T-helper 9 cell (primary cell): ENCODE data around the gene STAT5B.
"Not testable (repeated sequence)": the region's sequence is repeated elsewhere in the genome, so short reads cannot be mapped to it uniquely, and the experiment has no call there.

Experiments used
- DNase-seq: peaks from one replicate; pipeline ENCODE4 v3.0.0-alpha.2; 2020

STAT5B gene

GRCh38 chr17:42305543-42306384 lies 29.6 kb upstream of the STAT5B start:
- no peak for DNase-seq

DNA sequence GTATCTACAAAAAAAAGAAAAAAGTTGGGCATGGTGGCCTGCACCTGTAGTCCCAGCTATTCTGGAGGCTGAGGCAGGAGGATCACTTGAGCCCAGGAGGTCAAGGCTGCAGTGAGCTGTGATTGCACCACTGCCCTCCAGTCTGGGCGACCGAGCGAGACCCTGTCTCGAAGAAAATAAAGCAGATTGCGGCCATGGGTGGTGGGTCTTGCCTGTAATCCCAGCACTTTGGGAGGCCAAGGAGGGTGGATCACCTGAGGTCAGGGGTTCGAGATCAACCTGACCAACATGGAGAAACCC lies 28.8 kb upstream of the STAT5B start:
- not testable (repeated sequence) for DNase-seq

GRCh38 chr17:42304187-42305030 lies 28.2 kb upstream of the STAT5B start:
- DNase-seq, result no peak

DNA sequence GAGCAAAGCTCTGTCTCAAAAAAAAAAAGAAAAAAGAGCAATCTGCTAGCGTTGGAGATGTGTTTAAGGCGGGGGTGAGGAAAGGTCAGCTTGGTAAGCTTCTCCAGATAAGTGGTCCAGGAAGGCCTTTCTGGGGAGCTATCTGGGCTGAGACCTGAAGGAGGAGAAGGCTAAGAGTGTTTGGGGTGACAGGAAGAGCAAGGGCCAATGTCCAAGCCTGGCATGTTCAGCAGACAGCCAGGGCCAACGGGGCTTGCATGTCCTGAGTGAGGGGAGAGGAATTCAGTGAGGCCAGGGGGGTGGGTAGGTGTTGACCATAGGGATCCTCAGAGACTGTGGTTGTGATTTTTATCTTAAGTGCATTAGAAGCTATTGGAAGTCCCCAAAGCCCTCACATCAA lies 27.5 kb upstream of the STAT5B start:
- DNase-seq, result no peak

- DNase-seq, result no peak
Observed at GRCh38 chr17:42301022-42301421, 24.8 kb upstream of the STAT5B start.

- not testable (repeated sequence) for DNase-seq
Observed at GRCh38 chr17:42299913-42300312, 23.7 kb upstream of the STAT5B start.

DNA sequence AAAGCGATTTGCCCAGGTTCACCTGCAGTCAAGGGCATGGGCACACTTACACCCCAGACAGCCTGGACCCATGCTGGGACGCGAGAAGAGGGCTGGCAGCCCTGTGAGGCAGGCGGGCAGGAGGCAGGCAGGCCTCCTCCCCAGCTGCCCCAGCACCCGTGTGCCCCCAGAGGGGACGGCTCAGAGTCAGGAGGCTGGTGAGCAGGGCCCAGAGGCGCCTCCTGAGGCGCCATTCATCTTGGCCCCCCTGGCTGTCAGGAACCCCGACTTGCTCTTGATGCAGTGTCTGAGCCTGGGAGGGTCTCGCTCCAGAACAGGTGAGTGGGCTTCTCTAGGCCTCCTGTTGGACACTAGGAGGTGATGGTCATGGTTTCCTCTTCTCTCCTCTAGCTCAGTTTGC lies 23.2 kb upstream of the STAT5B start:
- DNase-seq, result not testable (repeated sequence)

DNA sequence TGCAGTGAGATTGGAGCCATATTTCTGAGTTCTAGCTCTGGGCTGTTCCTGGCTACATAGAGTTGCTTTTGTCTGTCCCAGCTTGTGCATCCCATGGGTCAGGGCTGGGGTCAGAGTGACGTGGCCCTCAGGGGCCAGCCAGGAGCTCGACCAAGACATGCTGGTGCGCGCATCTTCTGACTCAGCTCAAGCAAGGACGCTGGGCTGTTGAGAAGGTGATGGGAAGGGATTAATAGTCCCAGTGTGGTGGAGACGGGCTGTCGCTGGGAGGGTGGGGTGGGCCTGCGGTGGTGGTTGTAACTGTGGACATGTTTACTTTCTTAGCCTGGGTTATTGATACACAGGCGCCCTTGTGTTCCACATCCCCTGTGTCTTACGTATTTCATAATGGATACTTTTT lies 21.6 kb upstream of the STAT5B start:
- not testable (repeated sequence) for DNase-seq

DNA sequence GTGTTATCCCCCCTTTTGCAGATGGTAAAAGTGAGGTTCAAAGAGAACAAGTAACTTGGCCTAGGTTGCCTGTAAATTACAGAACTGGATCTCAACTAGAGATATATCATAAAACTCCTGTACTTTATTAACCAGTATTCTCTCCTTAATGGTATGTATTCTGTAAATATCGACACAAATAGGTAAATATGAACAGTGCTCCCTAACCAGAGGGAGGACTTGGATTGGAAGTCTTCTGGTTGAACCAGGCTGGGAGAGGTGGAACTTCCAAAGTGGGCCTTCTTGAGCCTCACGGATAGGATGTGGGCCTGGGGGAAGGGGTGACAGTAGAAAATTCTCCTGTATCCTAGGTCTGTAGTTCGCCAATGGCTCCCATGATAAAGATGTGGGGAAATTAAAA lies 19.8 kb upstream of the STAT5B start:
- DNase-seq, result no peak

DNA sequence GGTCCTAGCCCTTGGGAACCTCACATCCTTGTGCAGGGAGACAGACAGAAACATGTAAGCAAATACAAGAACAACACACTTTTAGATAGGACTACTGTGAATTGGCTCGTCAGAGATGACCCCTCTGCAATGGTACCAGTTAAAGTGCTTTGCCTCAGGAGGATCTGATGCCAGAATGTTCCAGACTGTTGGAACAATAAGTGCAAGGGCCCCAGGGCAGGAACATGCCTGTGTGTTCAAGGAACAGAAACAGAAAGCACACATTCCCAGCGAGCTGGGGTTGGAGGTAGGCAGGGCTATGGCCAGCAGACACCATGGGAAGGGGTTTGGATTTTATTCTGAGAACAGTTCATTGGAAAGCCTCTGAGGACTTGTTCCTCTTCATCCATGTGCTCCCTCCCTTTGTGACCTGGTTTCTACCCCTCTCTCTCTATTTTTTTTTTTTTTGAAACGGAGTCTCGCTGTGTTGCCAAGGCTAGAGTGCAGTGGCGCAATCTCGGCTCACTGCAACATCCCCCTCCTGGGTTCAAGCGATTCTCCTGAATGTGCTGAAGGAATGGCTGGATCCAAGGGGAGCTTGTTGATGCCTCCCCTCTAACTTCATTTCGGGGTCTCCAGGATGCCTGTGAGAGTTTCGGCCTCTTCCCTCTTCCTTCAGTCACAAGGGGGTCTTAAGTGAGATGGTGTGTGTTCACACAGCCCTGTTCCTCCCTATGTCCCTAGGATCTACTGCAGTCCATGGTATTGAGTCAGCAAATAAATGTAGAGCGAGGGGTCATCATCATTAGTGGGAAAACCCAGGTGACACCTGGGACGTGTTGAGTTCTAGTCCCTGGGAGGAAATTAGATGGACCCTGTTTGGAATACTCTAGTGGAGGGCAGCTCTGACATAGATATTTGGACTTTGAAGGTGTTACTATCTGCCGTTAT lies 18.5 kb upstream of the STAT5B start:
- no peak for DNase-seq

- no peak for DNase-seq
Observed at GRCh38 chr17:42291129-42291528, 14.9 kb upstream of the STAT5B start.

DNA sequence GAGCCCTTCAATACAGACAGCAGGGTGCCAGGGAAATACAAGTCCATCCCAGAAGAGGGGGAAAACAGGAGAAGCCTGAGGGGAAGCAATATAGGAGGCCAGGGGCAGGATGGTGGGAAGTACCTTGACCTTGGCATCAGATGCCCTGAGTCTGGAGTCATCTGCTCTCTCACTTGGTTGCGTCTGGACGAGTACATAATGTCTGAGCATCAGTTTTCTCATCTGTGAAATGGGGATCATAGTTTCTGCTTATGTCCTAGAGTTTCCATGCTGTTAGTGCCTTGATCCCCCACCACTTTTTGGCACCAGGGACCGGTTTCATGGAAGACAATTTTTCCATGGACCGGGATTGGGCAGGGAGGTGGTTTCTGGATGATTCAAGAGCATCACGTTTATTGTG lies 14.4 kb upstream of the STAT5B start:
- no peak for DNase-seq

- DNase-seq, result peak; percentile 27
Observed at GRCh38 chr17:42289611-42290181, 13.5 kb upstream of the STAT5B start.

DNA sequence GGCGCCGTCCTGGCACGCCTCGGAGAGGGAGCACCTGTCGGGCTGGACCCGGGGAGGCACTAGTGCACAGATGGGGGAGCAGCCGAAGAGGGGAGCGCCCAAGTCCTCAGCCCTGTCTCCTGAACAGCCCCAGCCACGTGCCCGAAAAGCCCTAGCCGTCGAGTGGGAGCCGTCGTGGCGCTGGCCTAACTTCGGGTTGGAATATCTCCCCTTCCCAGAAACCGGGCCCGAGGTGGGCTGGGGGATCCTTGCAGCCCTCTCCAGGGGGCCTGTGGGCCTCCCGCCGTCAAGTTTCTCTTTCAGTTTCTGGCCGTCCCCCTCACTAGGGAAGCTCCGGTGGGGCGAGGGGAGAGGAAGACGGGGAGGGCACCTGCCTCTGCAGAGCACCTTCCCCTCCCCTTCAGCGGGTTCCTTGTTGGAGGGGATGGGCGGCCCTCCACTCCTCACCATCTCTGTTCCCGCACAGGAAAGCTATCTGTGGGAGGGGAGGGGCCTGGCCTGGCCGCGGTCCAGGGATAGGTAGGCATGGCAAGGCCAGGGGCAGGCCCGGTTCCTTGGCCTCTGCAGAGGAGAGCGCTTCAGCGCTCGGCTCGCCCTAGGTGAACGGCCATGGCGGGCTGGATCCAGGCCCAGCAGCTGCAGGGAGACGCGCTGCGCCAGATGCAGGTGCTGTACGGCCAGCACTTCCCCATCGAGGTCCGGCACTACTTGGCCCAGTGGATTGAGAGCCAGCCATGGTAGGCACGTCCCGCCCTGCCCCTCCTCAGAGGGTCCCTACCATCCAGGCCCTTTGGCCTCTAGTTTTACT lies 12.8 kb upstream of the STAT5B start:
- peak; percentile 43 for DNase-seq

- peak; percentile 69 for DNase-seq
Observed at GRCh38 chr17:42287977-42288802, 12.0 kb upstream of the STAT5B start, which contains the start of gene STAT5A. Gene STAT5A, plus strand, starts transcription at chr17:42288498. Its CDS starts 914 bp downstream, at chr17:42289412.

DNA sequence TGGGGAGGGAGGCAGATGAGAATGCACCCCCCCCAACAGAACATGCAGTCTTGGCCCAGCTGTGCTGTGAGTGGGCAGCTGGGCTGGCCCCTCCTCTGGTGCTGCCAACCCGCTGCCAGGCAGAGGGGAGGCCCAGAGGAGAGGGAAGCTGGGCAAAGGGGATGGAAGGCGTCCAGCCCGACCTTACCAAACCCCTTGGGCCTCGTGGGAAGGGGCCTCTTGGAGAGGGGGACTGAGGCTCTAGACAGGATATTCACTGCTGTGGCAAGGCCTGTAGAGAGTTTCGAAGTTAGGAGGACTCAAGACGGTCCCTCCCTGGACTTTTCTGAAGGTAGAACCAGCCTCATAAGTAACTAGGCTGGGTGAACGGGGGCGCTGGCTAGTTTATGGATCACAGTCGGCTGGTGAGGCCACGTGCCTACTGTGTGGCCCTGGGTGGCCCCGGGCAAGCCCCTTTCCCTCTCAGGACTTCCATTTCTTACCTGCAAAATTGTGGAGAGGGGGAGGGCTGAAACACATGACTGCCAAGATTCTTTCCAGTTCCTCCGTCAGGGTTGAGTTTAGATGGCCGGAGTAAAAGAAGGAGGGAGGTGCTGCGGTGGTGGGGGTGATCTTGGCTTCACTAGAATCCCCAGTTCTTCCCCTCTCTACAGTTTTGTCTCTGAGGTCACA lies 11.2 kb upstream of the STAT5B start:
- peak; percentile 21 for DNase-seq

GRCh38 chr17:42286411-42287221 lies 10.4 kb upstream of the STAT5B start:
- DNase-seq, result no peak

DNA sequence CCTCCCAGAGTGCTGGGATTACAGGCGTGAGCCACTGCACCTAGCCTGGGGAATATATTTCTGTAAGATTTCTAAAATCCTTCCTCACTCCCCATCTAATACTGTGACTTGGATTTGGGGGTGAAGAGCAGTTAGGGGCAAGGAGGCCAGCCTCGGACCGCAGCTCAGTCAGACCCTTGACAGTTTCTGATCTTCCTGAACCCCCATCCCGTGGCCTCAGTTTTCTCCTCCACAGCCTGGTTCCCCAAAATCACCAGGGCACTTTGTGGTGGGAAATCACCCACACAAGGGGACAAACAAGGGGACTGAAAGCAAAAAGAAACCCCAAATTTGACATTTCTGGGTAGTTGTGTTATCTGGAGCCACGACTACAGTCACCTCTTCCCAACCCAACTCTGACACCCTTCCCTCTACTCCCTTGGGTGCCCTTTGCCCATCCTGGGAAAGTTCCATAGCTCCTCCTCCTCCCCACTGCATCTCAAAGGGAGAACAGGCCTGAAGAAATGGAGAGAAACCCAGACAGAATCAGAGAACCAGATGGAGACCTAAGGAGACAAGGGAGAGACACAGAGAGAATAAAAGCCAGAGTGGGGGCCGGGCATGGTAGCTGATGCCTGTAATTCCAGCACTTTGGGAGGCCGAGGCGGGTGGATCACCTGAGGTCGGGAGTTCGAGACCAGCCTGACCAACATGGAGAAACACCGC lies 9.3 kb upstream of the STAT5B start:
- DNase-seq, result no peak

DNA sequence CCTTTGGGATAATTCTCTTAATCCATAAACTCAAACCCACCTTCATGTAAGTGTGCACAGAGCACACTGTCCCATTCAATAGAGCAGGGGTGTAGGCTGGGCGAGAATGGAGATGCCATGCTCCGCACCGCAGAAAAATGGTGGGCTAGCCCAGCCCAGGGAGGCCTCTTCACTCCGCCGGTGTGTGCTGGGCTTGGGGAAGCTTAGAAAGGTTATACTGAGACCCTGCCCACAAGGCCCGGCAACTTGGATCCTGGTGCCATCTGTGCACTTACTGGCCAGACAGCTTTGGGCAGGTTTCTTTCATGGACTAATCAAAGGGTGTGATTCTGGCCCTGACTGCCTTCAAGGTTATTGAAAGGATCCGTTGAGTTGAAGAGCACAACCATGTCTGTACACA lies 8.4 kb upstream of the STAT5B start:
- DNase-seq, result no peak
